Muscle layer of duodenum (tissue), 2 donors: ENCODE results near the gene GGT7.
A peak's percentile ranks its signal among the peaks of the same experiment; 100 is the strongest.
"Not testable (repeated sequence)": the region's sequence is repeated elsewhere in the genome, so short reads cannot be mapped to it uniquely, and the experiment has no call there.

Experiments used
- H3K27ac ChIP-seq: one replicate; pipeline ENCODE4 v1.7.0; 2013; ENCODE audit warnings: mild to moderate bottlenecking, low read length
- H3K27me3 ChIP-seq: one replicate; pipeline ENCODE4 v1.7.0; 2013; ENCODE audit warnings: low read depth, mild to moderate bottlenecking, control low read depth, low read length
- H3K36me3 ChIP-seq, 2 donors: one replicate each; pipeline ENCODE4 v1.7.0; 2013; ENCODE audit warnings: low read length in 2 of 2, control low read depth in 1 of 2, mild to moderate bottlenecking in 1 of 2; ENCODE audit not compliant: insufficient read depth in 2 of 2, control insufficient read depth in 1 of 2
- H3K4me1 ChIP-seq, 2 donors: one replicate each; pipeline ENCODE4 v1.7.0; 2013; ENCODE audit warnings: low read length in 2 of 2, mild to moderate bottlenecking in 2 of 2, control low read depth in 1 of 2, moderate library complexity in 1 of 2; ENCODE audit not compliant: insufficient read depth in 2 of 2, control insufficient read depth in 1 of 2
- H3K4me3 ChIP-seq, 2 donors: one replicate each; pipeline ENCODE4 v1.7.0; 2013; ENCODE audit warnings: low read length in 2 of 2, low read depth in 1 of 2, mild to moderate bottlenecking in 1 of 2
- H3K9me3 ChIP-seq, 2 donors: one replicate each; pipeline ENCODE4 v1.7.0; 2013; ENCODE audit warnings: low read length in 2 of 2, control low read depth in 1 of 2, mild to moderate bottlenecking in 1 of 2; ENCODE audit not compliant: control insufficient read depth in 1 of 2
- donor health status: healthy.

Gene GGT7

GRCh38 chr20:34881689-34882088 lies 9.0 kb upstream of the GGT7 start:
- Histone ChIP-seq H3K27ac (no peak overlapping the region), H3K9me3 (no peaks in the 10 kb centered on the region), H3K4me3 (no peak overlapping the region), H3K27me3 (no peaks in the 10 kb centered on the region), H3K4me1 (no peaks in the 10 kb centered on the region), H3K36me3 (peaks cover 21 to 28% of the 10 kb centered on the region in 2 donors)

GRCh38 chr20:34880971-34881370 lies 8.3 kb upstream of the GGT7 start:
- H3K4me3 ChIP-seq, H3K9me3 ChIP-seq, H3K4me1 ChIP-seq, H3K27ac ChIP-seq, H3K27me3 ChIP-seq: not testable (repeated sequence)
- H3K36me3 ChIP-seq: peaks cover 21 to 28% of the 10 kb centered on the region in 2 donors

GRCh38 chr20:34880215-34880850 lies 7.7 kb upstream of the GGT7 start:
- Histone ChIP-seq H3K4me1 (no peaks in the 10 kb centered on the region), H3K36me3 (peaks cover 21 to 22% of the 10 kb centered on the region in 2 donors), H3K27me3 (no peaks in the 10 kb centered on the region), H3K4me3 (no peak overlapping the region), H3K9me3 (no peaks in the 10 kb centered on the region), H3K27ac (no peak overlapping the region)

- Histone ChIP-seq H3K27me3 (no peaks in the 10 kb centered on the region), H3K9me3 (no peaks in the 10 kb centered on the region), H3K4me1 (peaks cover 15 to 16% of the 10 kb centered on the region in 2 donors), H3K36me3 (no peaks in the 10 kb centered on the region), H3K27ac (peak within 1 kb of the TSS; percentile 93), H3K4me3 (peak within 1 kb of the TSS; percentile 82 to 91)
These were observed 4.0 kb upstream of the GGT7 start, which contains the start of gene ACSS2 for GRCh38 chr20:34876406-34877282. ACSS2 (plus strand) TSS chr20:34876612; CDS start chr20:34876646, 34 bp downstream.

GRCh38 chr20:34875642-34876405 lies 3.2 kb upstream of the GGT7 start:
- Histone ChIP-seq H3K9me3 (no peaks in the 10 kb centered on the region), H3K27me3 (no peaks in the 10 kb centered on the region), H3K4me1 (peaks cover 18 to 19% of the 10 kb centered on the region in 2 donors), H3K27ac (peak overlapping the region; percentile 93), H3K36me3 (no peaks in the 10 kb centered on the region), H3K4me3 (peak overlapping the region; percentile 58 to 91)

GRCh38 chr20:34874094-34874654 lies 1.5 kb upstream of the GGT7 start:
- no peaks in the 10 kb centered on the region for H3K27me3 ChIP-seq
- peaks cover 18 to 19% of the 10 kb centered on the region in 2 donors for H3K4me1 ChIP-seq
- H3K9me3 ChIP-seq: no peaks in the 10 kb centered on the region
- no peak overlapping the region for H3K4me3 ChIP-seq
- H3K36me3 ChIP-seq: no peaks in the 10 kb centered on the region
- peak overlapping the region; percentile 93 for H3K27ac ChIP-seq

- H3K27me3 ChIP-seq: no peaks in the 10 kb centered on the region
- H3K9me3 ChIP-seq: no peaks in the 10 kb centered on the region
- peak overlapping the region in 1 of 2 donors; percentile 83 for H3K4me3 ChIP-seq
- peaks cover 18 to 19% of the 10 kb centered on the region in 2 donors for H3K4me1 ChIP-seq
- peak overlapping the region; percentile 52 for H3K27ac ChIP-seq
- no peaks in the 10 kb centered on the region for H3K36me3 ChIP-seq
These were observed 982 bp upstream of the GGT7 start for GRCh38 chr20:34873583-34874093.

- no peaks in the 10 kb centered on the region for H3K27me3 ChIP-seq
- peak overlapping the region; percentile 77 to 83 for H3K4me3 ChIP-seq
- peak overlapping the region; percentile 25 for H3K27ac ChIP-seq
- H3K36me3 ChIP-seq: no peaks in the 10 kb centered on the region
- no peaks in the 10 kb centered on the region for H3K9me3 ChIP-seq
- peaks cover 18 to 19% of the 10 kb centered on the region in 2 donors for H3K4me1 ChIP-seq
These were observed 562 bp downstream of the GGT7 start for GRCh38 chr20:34871966-34872621.

- Histone ChIP-seq H3K27ac (peak overlapping the region; percentile 25), H3K9me3 (no peaks in the 10 kb centered on the region), H3K4me3 (peak overlapping the region; percentile 77 to 83), H3K4me1 (peaks cover 18 to 19% of the 10 kb centered on the region in 2 donors), H3K36me3 (no peaks in the 10 kb centered on the region), H3K27me3 (no peaks in the 10 kb centered on the region)
These were observed 1.2 kb downstream of the GGT7 start for GRCh38 chr20:34871320-34871926.

- Histone ChIP-seq H3K4me1 (no peaks in the 10 kb centered on the region), H3K27ac (no peak overlapping the region), H3K9me3 (no peaks in the 10 kb centered on the region), H3K36me3 (peaks cover 0 to 44% of the 10 kb centered on the region in 2 donors), H3K4me3 (no peak overlapping the region), H3K27me3 (no peaks in the 10 kb centered on the region)
These were observed 8.4 kb downstream of the GGT7 start for GRCh38 chr20:34864216-34864615.
